ENCODE data around the gene PON2. TPM values are rescaled to one million over a fixed set of nuclear protein-coding genes. Genes with fewer than 3 reads are reported as not detected.

Gene PON2
- polyA plus RNA-seq, 1 donor from 2014 or later = 23.1 TPM

DNA sequence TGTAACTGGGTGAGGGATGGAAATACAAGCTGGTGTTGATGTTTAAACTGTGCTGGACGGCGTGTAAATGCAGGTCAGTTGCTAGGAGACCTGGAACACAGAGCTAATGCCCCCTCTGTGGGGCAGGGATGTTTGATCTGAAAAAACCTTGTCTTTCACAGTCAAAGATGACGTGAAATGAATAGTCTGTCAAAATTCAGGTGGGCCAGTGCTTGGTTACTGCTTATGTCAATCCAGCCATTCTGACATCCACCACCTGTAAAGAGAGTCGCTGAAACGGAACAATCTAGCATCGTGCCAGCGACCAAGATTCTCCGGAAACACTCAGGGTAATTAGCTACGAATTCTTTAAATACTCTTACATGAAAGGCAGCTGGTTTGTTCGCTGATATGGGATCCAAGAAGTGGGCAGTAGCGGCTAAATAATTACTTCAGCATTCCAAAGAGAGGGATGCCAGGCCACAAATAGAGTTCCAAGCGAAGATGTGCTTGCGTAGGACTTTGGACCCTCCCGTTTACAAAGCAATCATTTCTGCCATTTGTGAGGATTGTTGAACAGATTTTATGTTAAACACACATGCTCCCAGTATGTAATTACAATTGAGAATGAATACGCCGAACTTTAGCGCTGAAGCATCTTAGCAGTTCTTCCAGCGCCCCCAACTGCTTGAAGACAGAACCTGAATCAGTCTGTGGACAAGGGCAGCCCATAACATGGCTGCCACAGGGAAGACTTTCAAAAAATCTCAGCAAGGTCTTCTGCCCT is 43.6 kb upstream of the PON2 start:
- Histone ChIP-seq H3K4me3 (ENCODE audit: low read length) (peak overlapping the region; percentile 17), H3K4me2 (ENCODE audit: low read length) (peak overlapping the region; percentile 53), H3K9me3 (ENCODE audit: low read length) (no peaks in the 10 kb centered on the region), H3K36me3 (ENCODE audit: insufficient read depth, low read length) (no peaks in the 10 kb centered on the region), H3F3A (ENCODE audit: insufficient read depth, low read length, poor library complexity, severe bottlenecking) (peaks cover 9% of the 10 kb centered on the region), H3K79me2 (replicated peaks; ENCODE audit: insufficient read depth, low read length) (no peaks in the 10 kb centered on the region), H3K27me3 (ENCODE audit: insufficient read depth, low read depth, low read length) (no peaks in the 10 kb centered on the region), H2AFZ (ENCODE audit: low read depth, low read length) (no peak overlapping the region), H3K9ac (ENCODE audit: low read length) (peak overlapping the region; percentile 56), H4K20me1 (ENCODE audit: insufficient read depth) (no peaks in the 10 kb centered on the region), H3K9me2 (ENCODE audit: insufficient read depth, low read length) (no peaks in the 10 kb centered on the region), H3K27ac (ENCODE audit: low read length) (peak overlapping the region; percentile 89)
- TF ChIP-seq TAF1 (IDR thresholded peaks at IDR 0.05; ENCODE audit: low read depth) = no peak
- TF ChIP-seq EP300 (conservative IDR thresholded peaks at IDR 0.05; ENCODE audit: poor library complexity, severe bottlenecking) = peak; percentile 72
- TF ChIP-seq MXI1 (conservative IDR thresholded peaks at IDR 0.05; ENCODE audit: poor library complexity, severe bottlenecking) = peak; percentile 8
- TF ChIP-seq CTCF (IDR thresholded peaks at IDR 0.05; ENCODE audit: poor library complexity, severe bottlenecking) = peak; percentile 57
- TF ChIP-seq REST (IDR thresholded peaks at IDR 0.05; ENCODE audit: borderline replicate concordance) = no peak
- peak; percentile 53 for TF ChIP-seq POLR2AphosphoS5 (IDR thresholded peaks at IDR 0.05)
- peak; percentile 36 for TF ChIP-seq SMC3 (conservative IDR thresholded peaks at IDR 0.05; ENCODE audit: poor library complexity)
- peak; percentile 50 for TF ChIP-seq RAD21 (conservative IDR thresholded peaks at IDR 0.05)
- no peak for TF ChIP-seq EZH2 (IDR thresholded peaks at IDR 0.05; ENCODE audit: borderline replicate concordance, insufficient read depth, low read length, poor library complexity, severe bottlenecking)

DNA sequence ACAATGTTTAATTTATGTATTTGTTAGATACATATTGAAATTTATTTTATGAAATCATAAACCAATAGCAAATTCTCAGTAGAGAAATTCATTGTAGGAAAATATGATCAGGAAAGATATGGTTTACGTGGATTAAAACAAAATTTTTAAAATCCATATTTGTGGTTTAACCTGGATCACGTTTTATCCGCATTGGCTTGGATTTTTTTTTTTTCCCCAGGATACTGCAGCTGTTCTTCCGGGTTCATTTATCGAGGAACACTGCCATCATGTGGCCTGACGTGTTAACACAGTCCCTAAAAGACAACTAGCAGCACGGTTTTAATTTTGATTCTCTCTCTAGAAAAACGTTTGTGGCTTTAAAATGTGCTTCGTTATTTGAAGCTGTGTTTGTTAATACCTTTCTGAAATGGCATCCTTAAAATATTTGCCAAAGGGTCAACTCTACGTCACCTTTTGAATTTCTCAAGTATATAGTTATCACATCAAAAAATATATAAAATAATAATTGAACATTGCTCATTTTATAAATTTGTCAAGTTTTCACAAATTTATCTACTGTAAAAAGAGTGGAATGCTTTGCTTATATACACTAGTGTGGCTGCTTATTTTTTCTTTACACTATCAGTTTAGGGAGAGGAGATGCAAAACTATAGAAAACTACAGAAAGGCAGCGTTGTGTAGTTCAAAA is 42.2 kb upstream of the PON2 start:
- no peaks in the 10 kb centered on the region for H3K79me2 ChIP-seq (replicated peaks; ENCODE audit: insufficient read depth, low read length)
- no peaks in the 10 kb centered on the region for H3K9me3 ChIP-seq (ENCODE audit: low read length)
- no peak overlapping the region for H3K4me3 ChIP-seq (ENCODE audit: low read length)
- TF ChIP-seq EZH2 (IDR thresholded peaks at IDR 0.05; ENCODE audit: borderline replicate concordance, insufficient read depth, low read length, poor library complexity, severe bottlenecking) (no peak), TAF1 (IDR thresholded peaks at IDR 0.05; ENCODE audit: low read depth) (no peak), SMC3 (conservative IDR thresholded peaks at IDR 0.05; ENCODE audit: poor library complexity) (peak; percentile 93), RAD21 (conservative IDR thresholded peaks at IDR 0.05) (peak; percentile 96), REST (IDR thresholded peaks at IDR 0.05; ENCODE audit: borderline replicate concordance) (peak; percentile 10), CTCF (IDR thresholded peaks at IDR 0.05; ENCODE audit: poor library complexity, severe bottlenecking) (peak; percentile 93), POLR2AphosphoS5 (IDR thresholded peaks at IDR 0.05) (no peak), EP300 (conservative IDR thresholded peaks at IDR 0.05; ENCODE audit: poor library complexity, severe bottlenecking) (peak; percentile 22), MXI1 (conservative IDR thresholded peaks at IDR 0.05; ENCODE audit: poor library complexity, severe bottlenecking) (no peak)
- H3K9ac ChIP-seq (ENCODE audit: low read length) = peak overlapping the region; percentile 56
- no peaks in the 10 kb centered on the region for H4K20me1 ChIP-seq (ENCODE audit: insufficient read depth)
- no peaks in the 10 kb centered on the region for H3K27me3 ChIP-seq (ENCODE audit: insufficient read depth, low read depth, low read length)
- H3K4me2 ChIP-seq (ENCODE audit: low read length) = no peak overlapping the region
- H3K27ac ChIP-seq (ENCODE audit: low read length) = peak overlapping the region; percentile 89
- H3K36me3 ChIP-seq (ENCODE audit: insufficient read depth, low read length) = no peaks in the 10 kb centered on the region
- H3F3A ChIP-seq (ENCODE audit: insufficient read depth, low read length, poor library complexity, severe bottlenecking) = peaks cover 12% of the 10 kb centered on the region
- H3K9me2 ChIP-seq (ENCODE audit: insufficient read depth, low read length) = no peaks in the 10 kb centered on the region
- no peak overlapping the region for H2AFZ ChIP-seq (ENCODE audit: low read depth, low read length)
